Fibroblast of lung (primary cell): ENCODE measurements around the gene ADAMTSL1.

Source experiments
- EZH2 ChIP-seq: IDR thresholded peaks from 2 replicates; pipeline ENCODE4 v1.5.1; 2012; ENCODE audit warnings: low read length, control low read depth, mild to moderate bottlenecking; ENCODE audit errors: missing control alignments
- TF ChIP-seq, protein P1 (sequence below), 2 donors: IDR thresholded peaks in 1 of 2; conservative IDR thresholded peaks in 1 of 2; 1 replicate in 1 of 2; 2 replicates in 1 of 2; pipeline ENCODE4 v1.5.1; 2011 to 2012; ENCODE audit warnings: low read length in 2 of 2, control low read depth in 1 of 2, inconsistent platforms in 1 of 2, low read depth in 1 of 2, mild to moderate bottlenecking in 1 of 2

DNA sequence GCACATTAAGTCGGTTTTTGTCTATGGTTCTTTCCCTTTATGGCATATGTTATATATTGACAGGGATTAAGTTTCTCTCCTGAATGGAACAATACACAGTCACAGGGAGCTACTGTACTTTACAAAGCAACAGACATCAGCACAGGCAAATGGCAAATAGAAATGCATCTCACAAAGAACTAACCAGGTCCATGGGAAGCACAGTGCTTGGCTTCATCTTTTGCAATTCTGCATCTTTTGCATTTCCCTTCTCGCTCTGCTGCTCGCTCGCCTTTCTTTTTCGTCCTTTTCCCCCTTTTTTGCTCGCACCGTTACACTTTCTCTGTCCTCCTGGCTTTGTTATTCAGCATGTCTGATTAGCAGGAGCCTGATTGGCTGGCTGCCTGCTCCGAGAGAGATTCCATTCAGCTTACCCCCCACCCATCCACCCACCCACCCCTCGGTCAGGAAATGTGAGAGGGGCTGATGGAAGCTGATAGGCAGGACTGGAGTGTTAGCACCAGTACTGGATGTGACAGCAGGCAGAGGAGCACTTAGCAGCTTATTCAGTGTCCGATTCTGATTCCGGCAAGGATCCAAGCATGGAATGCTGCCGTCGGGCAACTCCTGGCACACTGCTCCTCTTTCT, at the start of gene ADAMTSL1:
- TF ChIP-seq EZH2 = no peak
- TF ChIP-seq, protein P1, sequence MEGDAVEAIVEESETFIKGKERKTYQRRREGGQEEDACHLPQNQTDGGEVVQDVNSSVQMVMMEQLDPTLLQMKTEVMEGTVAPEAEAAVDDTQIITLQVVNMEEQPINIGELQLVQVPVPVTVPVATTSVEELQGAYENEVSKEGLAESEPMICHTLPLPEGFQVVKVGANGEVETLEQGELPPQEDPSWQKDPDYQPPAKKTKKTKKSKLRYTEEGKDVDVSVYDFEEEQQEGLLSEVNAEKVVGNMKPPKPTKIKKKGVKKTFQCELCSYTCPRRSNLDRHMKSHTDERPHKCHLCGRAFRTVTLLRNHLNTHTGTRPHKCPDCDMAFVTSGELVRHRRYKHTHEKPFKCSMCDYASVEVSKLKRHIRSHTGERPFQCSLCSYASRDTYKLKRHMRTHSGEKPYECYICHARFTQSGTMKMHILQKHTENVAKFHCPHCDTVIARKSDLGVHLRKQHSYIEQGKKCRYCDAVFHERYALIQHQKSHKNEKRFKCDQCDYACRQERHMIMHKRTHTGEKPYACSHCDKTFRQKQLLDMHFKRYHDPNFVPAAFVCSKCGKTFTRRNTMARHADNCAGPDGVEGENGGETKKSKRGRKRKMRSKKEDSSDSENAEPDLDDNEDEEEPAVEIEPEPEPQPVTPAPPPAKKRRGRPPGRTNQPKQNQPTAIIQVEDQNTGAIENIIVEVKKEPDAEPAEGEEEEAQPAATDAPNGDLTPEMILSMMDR (conservative IDR thresholded peaks at IDR 0.05 in 1 of 2, IDR thresholded peaks at IDR 0.05 in 1 of 2; ENCODE audit: low read depth in 1 of 2, low read length in 2 of 2) = no peak
